Liver (tissue), 3 donors: ENCODE results near the gene ME2.

ENCODE experiments used
- EGR1 ChIP-seq, 2 donors: IDR thresholded peaks; 2 replicates each; pipeline ENCODE4 v1.6.1; 2016 to 2018; ENCODE audit warnings: antibody characterized with exemption in 2 of 2, low read depth in 2 of 2
- GABPA ChIP-seq, 2 donors: IDR thresholded peaks in 1 of 2; conservative IDR thresholded peaks in 1 of 2; 2 replicates each; pipeline ENCODE4 v1.6.1; 2016; ENCODE audit warnings: antibody characterized with exemption in 2 of 2, mild to moderate bottlenecking in 1 of 2, moderate library complexity in 1 of 2
- JUND ChIP-seq, 2 donors: IDR thresholded peaks; 2 replicates each; pipeline ENCODE4 v1.6.1; 2016; ENCODE audit warnings: antibody characterized with exemption in 2 of 2
- RAD21 ChIP-seq, 2 donors: IDR thresholded peaks; 2 replicates each; pipeline ENCODE4 v1.6.1; 2016; ENCODE audit warnings: antibody characterized with exemption in 2 of 2, mild to moderate bottlenecking in 2 of 2
- RXRA ChIP-seq, 2 donors: IDR thresholded peaks; 2 replicates each; pipeline ENCODE4 v1.6.1; 2017 to 2018; ENCODE audit warnings: antibody characterized with exemption in 2 of 2, mild to moderate bottlenecking in 1 of 2
- SP1 ChIP-seq: IDR thresholded peaks from 2 replicates; pipeline ENCODE4 v1.6.1; 2018; ENCODE audit warnings: antibody characterized with exemption, mild to moderate bottlenecking
- TAF1 ChIP-seq: conservative IDR thresholded peaks from 2 replicates; pipeline ENCODE4 v1.6.1; 2016; ENCODE audit warnings: antibody characterized with exemption, mild to moderate bottlenecking
- YY1 ChIP-seq: IDR thresholded peaks from 2 replicates; pipeline ENCODE4 v1.6.1; 2016; ENCODE audit warnings: antibody characterized with exemption, mild to moderate bottlenecking
- TF ChIP-seq, protein P1 (sequence below): fragments of 150-350 bp; IDR thresholded peaks from 2 replicates; pipeline ENCODE4 v1.5.1; 2017; ENCODE audit warnings: improper control_type of control experiment, low read depth, low read length; ENCODE audit not compliant: missing input control
- TF ChIP-seq, protein P2 (sequence below): IDR thresholded peaks from 2 replicates; pipeline ENCODE4 v1.6.1; 2016; ENCODE audit warnings: antibody characterized with exemption, mild to moderate bottlenecking
- TF ChIP-seq, protein P3 (sequence below): IDR thresholded peaks from 2 replicates; pipeline ENCODE4 v1.6.1; 2016; ENCODE audit warnings: antibody characterized with exemption
- TF ChIP-seq, protein P4 (sequence below): IDR thresholded peaks from 2 replicates; pipeline ENCODE4 v1.6.1; 2016; ENCODE audit warnings: antibody characterized with exemption
- donor health status: healthy.
- donor health status: healthy.

DNA sequence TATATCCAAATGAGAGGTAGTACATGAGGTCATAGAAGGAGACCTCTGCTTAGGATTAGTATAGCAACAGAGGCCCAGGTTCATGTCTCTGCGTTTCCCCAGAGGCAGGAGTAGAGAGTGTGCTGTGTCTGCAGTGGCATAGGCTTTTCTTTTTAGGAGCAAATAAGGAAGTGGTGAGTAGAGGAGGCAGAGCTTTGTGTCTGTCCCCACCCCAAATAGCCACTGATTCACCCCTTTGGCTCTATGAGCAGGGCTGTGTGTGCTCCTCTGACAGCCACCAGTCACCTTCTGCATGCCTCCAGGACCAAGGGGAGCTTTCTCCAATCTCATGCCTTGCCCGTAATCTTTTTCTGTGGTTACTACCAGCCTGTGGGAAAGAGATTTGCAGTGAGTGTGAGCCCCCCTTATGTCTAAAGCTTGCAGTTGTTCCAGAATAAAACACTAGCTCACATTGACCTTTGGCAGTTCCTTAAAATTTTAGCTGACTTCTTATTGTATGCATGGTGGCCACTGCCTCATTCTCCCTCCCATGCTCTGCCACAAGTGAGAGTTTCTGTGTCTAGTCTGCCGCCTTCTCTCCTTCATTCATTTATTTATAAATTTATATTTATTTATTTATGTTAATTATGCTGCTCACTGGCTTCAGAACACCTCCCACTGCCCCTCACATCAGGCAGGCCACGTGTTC, 65.5 kb downstream of the ME2 start:
- TF ChIP-seq, protein P1, sequence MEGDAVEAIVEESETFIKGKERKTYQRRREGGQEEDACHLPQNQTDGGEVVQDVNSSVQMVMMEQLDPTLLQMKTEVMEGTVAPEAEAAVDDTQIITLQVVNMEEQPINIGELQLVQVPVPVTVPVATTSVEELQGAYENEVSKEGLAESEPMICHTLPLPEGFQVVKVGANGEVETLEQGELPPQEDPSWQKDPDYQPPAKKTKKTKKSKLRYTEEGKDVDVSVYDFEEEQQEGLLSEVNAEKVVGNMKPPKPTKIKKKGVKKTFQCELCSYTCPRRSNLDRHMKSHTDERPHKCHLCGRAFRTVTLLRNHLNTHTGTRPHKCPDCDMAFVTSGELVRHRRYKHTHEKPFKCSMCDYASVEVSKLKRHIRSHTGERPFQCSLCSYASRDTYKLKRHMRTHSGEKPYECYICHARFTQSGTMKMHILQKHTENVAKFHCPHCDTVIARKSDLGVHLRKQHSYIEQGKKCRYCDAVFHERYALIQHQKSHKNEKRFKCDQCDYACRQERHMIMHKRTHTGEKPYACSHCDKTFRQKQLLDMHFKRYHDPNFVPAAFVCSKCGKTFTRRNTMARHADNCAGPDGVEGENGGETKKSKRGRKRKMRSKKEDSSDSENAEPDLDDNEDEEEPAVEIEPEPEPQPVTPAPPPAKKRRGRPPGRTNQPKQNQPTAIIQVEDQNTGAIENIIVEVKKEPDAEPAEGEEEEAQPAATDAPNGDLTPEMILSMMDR, result no peak
- TF ChIP-seq TAF1 (no peak), RAD21 (IDR thresholded peaks at IDR 0.05) (no peak), GABPA (IDR thresholded peaks at IDR 0.05 in 1 of 2, conservative IDR thresholded peaks at IDR 0.05 in 1 of 2) (no peak), EGR1 (IDR thresholded peaks at IDR 0.05; ENCODE audit: low read depth in 2 of 2) (no peak), JUND (IDR thresholded peaks at IDR 0.05) (no peak), SP1 (no peak), YY1 (no peak), RXRA (IDR thresholded peaks at IDR 0.05) (no peak)
- TF ChIP-seq, protein P2, sequence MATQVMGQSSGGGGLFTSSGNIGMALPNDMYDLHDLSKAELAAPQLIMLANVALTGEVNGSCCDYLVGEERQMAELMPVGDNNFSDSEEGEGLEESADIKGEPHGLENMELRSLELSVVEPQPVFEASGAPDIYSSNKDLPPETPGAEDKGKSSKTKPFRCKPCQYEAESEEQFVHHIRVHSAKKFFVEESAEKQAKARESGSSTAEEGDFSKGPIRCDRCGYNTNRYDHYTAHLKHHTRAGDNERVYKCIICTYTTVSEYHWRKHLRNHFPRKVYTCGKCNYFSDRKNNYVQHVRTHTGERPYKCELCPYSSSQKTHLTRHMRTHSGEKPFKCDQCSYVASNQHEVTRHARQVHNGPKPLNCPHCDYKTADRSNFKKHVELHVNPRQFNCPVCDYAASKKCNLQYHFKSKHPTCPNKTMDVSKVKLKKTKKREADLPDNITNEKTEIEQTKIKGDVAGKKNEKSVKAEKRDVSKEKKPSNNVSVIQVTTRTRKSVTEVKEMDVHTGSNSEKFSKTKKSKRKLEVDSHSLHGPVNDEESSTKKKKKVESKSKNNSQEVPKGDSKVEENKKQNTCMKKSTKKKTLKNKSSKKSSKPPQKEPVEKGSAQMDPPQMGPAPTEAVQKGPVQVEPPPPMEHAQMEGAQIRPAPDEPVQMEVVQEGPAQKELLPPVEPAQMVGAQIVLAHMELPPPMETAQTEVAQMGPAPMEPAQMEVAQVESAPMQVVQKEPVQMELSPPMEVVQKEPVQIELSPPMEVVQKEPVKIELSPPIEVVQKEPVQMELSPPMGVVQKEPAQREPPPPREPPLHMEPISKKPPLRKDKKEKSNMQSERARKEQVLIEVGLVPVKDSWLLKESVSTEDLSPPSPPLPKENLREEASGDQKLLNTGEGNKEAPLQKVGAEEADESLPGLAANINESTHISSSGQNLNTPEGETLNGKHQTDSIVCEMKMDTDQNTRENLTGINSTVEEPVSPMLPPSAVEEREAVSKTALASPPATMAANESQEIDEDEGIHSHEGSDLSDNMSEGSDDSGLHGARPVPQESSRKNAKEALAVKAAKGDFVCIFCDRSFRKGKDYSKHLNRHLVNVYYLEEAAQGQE, result no peak
- TF ChIP-seq, protein P3, sequence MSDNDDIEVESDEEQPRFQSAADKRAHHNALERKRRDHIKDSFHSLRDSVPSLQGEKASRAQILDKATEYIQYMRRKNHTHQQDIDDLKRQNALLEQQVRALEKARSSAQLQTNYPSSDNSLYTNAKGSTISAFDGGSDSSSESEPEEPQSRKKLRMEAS, result no peak
- TF ChIP-seq, protein P4, sequence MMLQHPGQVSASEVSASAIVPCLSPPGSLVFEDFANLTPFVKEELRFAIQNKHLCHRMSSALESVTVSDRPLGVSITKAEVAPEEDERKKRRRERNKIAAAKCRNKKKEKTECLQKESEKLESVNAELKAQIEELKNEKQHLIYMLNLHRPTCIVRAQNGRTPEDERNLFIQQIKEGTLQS, result no peak
